ENCODE data around the gene ANTXR1. TPM values are rescaled to one million over a fixed set of nuclear protein-coding genes. Genes with fewer than 3 reads are reported as not detected.
A peak's percentile ranks its signal among the peaks of the same experiment; 100 is the strongest.

ANTXR1 gene
- total RNA-seq, 5 donors from 2014 or later (not counting 1 experiment from before 2014, with no cell fraction given): 0.19 to 0.79 (median 0.63) TPM; not detected in 1

- H3K36me3 Mint-ChIP-seq: no peaks in the 10 kb centered on the region
- H3K9me3 ChIP-seq: no peaks in the 10 kb centered on the region
- no peak for ATAC-seq (replicated peaks in 1 of 4)
- CTCF ChIA-PET: no interaction called here
- POLR2A ChIA-PET: no interaction called here
- H3K36me3 ChIP-seq (ENCODE audit: control insufficient read depth in 2 of 2, extremely low read depth in 1 of 2, insufficient read depth in 1 of 2, low read length in 1 of 2): no peaks in the 10 kb centered on the region
- H3K27ac ChIP-seq (ENCODE audit: low read length): no peak overlapping the region
- no peaks in the 10 kb centered on the region for H3K9me3 Mint-ChIP-seq
- no peaks in the 10 kb centered on the region for H3K4me1 ChIP-seq (ENCODE audit: control insufficient read depth in 1 of 2, extremely low read depth in 1 of 2, insufficient read depth in 2 of 2, low read length in 2 of 2)
- 78% methylated on average over 10 of the region's 10 CpGs for WGBS (ENCODE audit: insufficient coverage)
- peaks cover 0 to 5% of the 10 kb centered on the region in 2 experiments for H3K27me3 ChIP-seq (replicated peaks in 1 of 2; ENCODE audit: control insufficient read depth in 2 of 2, extremely low read depth in 1 of 2, insufficient read depth in 2 of 2, low read length in 1 of 2)
- peaks cover 18 to 26% of the 10 kb centered on the region in 2 donors for H3K27me3 Mint-ChIP-seq
- no peak overlapping the region for H3K4me3 ChIP-seq (ENCODE audit: control insufficient read depth in 1 of 2, extremely low read depth in 1 of 2, low read length in 1 of 2)
- H3K27ac Mint-ChIP-seq: no peak overlapping the region
- H3K4me3 Mint-ChIP-seq: no peak overlapping the region
- no peaks in the 10 kb centered on the region for H3K4me1 Mint-ChIP-seq
- DNase-seq: no peak
Observed at GRCh38 chr2:69077252-69077950, 64.4 kb downstream of the ANTXR1 start.

- 84% methylated on average over 2 of the region's 4 CpGs for WGBS (ENCODE audit: insufficient coverage)
- no peak overlapping the region for H3K27ac Mint-ChIP-seq
- Histone ChIP-seq H3K27ac (ENCODE audit: low read length) (no peak overlapping the region), H3K9me3 (no peaks in the 10 kb centered on the region), H3K4me3 (ENCODE audit: control insufficient read depth in 1 of 2, extremely low read depth in 1 of 2, low read length in 1 of 2) (no peak overlapping the region), H3K27me3 (replicated peaks in 1 of 2; ENCODE audit: control insufficient read depth in 2 of 2, extremely low read depth in 1 of 2, insufficient read depth in 2 of 2, low read length in 1 of 2) (peaks cover 0 to 9% of the 10 kb centered on the region in 2 experiments), H3K4me1 (ENCODE audit: control insufficient read depth in 1 of 2, extremely low read depth in 1 of 2, insufficient read depth in 2 of 2, low read length in 2 of 2) (no peaks in the 10 kb centered on the region), H3K36me3 (ENCODE audit: control insufficient read depth in 2 of 2, extremely low read depth in 1 of 2, insufficient read depth in 1 of 2, low read length in 1 of 2) (no peaks in the 10 kb centered on the region)
- no peaks in the 10 kb centered on the region for H3K9me3 Mint-ChIP-seq
- H3K4me3 Mint-ChIP-seq: no peak overlapping the region
- no peaks in the 10 kb centered on the region for H3K4me1 Mint-ChIP-seq
- H3K27me3 Mint-ChIP-seq: peaks cover 28 to 37% of the 10 kb centered on the region in 2 donors
- no peaks in the 10 kb centered on the region for H3K36me3 Mint-ChIP-seq
- POLR2A ChIA-PET: no interaction called here
- CTCF ChIA-PET: no interaction called here
- DNase-seq: no peak
- ATAC-seq (replicated peaks in 1 of 4): no peak
Observed at GRCh38 chr2:69080071-69080470, 67.1 kb downstream of the ANTXR1 start.

DNA sequence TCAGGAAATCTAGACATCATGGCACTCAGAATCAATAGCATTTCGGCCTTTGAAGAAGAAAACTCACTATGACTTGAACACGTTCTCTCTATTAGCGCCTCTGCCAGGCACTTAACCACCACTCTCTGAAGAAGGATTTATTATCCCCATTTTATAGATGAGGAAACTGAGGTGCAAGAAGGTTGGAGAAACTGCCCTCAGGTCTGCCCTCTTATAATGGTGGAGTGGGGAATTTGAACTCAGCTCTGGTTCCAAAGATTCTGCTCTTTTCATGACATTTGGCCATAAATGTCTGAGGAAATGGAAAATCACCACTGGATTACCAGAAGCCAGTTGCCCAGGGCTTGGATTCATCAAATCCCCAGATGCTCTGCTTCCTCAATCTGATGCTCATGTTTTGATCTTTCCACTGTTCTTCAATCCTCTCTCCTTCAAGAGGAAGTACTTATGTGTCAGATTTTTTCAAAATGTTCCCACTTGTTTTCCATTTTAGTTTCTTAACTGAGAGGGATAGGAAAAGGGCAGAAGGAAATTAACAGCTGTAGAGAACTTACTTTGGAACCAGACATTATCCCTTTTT is 68.1 kb downstream of the ANTXR1 start:
- Histone ChIP-seq H3K27ac (ENCODE audit: low read length) (no peak overlapping the region), H3K4me1 (ENCODE audit: control insufficient read depth in 1 of 2, extremely low read depth in 1 of 2, insufficient read depth in 2 of 2, low read length in 2 of 2) (no peaks in the 10 kb centered on the region), H3K9me3 (no peaks in the 10 kb centered on the region), H3K27me3 (replicated peaks in 1 of 2; ENCODE audit: control insufficient read depth in 2 of 2, extremely low read depth in 1 of 2, insufficient read depth in 2 of 2, low read length in 1 of 2) (peaks cover 0 to 9% of the 10 kb centered on the region in 2 experiments), H3K4me3 (ENCODE audit: control insufficient read depth in 1 of 2, extremely low read depth in 1 of 2, low read length in 1 of 2) (no peak overlapping the region), H3K36me3 (ENCODE audit: control insufficient read depth in 2 of 2, extremely low read depth in 1 of 2, insufficient read depth in 1 of 2, low read length in 1 of 2) (no peaks in the 10 kb centered on the region)
- Mint-ChIP-seq H3K4me1 (no peaks in the 10 kb centered on the region), H3K27ac (no peak overlapping the region), H3K4me3 (no peak overlapping the region), H3K27me3 (peaks cover 23 to 32% of the 10 kb centered on the region in 2 donors), H3K36me3 (no peaks in the 10 kb centered on the region), H3K9me3 (no peaks in the 10 kb centered on the region)
- WGBS (ENCODE audit: insufficient coverage): no CpG with 5 or more reads among the region's 3 CpGs
- ATAC-seq (replicated peaks in 1 of 4): no peak
- CTCF ChIA-PET: no interaction called here
- POLR2A ChIA-PET: interaction anchor here in 1 of 2 donors (0.6 kb wide), 1 partner anchor 18 kb away, joined by 4 read pairs; no protein-coding TSS in a partner anchor
- no peak for DNase-seq

DNA sequence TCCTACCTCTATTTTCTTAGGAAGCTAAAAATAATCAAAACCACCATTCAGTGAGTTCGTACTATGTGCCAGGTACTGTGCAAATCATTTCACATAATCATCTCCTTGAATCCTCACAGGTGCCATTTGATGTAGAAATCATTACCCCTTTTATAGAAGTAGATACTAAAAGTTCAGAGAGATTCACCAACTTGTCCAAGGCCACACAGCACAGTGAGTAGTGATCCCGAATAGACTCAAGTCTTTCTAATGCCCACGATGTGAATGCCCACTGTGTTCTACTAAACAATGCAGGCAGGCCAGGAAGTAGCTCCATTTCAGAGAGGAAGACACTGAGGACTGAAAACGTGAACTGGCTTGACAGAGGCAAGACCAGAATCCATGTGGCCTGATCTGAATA is 68.8 kb downstream of the ANTXR1 start:
- no peaks in the 10 kb centered on the region for H3K4me1 ChIP-seq (ENCODE audit: control insufficient read depth in 1 of 2, extremely low read depth in 1 of 2, insufficient read depth in 2 of 2, low read length in 2 of 2)
- H3K4me3 ChIP-seq (ENCODE audit: control insufficient read depth in 1 of 2, extremely low read depth in 1 of 2, low read length in 1 of 2): no peak overlapping the region
- H3K27ac ChIP-seq (ENCODE audit: low read length): no peak overlapping the region
- Mint-ChIP-seq H3K4me3 (no peak overlapping the region), H3K27ac (no peak overlapping the region), H3K36me3 (no peaks in the 10 kb centered on the region), H3K4me1 (no peaks in the 10 kb centered on the region), H3K27me3 (peaks cover 26 to 32% of the 10 kb centered on the region in 2 donors), H3K9me3 (no peaks in the 10 kb centered on the region)
- no peak for DNase-seq
- 65% methylated on average over 3 of the region's 4 CpGs for WGBS (ENCODE audit: insufficient coverage)
- ChIA-PET CTCF (no interaction called here), POLR2A (interaction anchor here in 1 of 2 donors (0.6 kb wide), 1 partner anchor 19 kb away, joined by 4 read pairs; no protein-coding TSS in a partner anchor)
- peaks cover 0 to 9% of the 10 kb centered on the region in 2 experiments for H3K27me3 ChIP-seq (replicated peaks in 1 of 2; ENCODE audit: control insufficient read depth in 2 of 2, extremely low read depth in 1 of 2, insufficient read depth in 2 of 2, low read length in 1 of 2)
- ATAC-seq (replicated peaks in 1 of 4): no peak
- no peaks in the 10 kb centered on the region for H3K36me3 ChIP-seq (ENCODE audit: control insufficient read depth in 2 of 2, extremely low read depth in 1 of 2, insufficient read depth in 1 of 2, low read length in 1 of 2)
- no peaks in the 10 kb centered on the region for H3K9me3 ChIP-seq

GRCh38 chr2:69082430-69082997 is 69.5 kb downstream of the ANTXR1 start:
- Histone ChIP-seq H3K27ac (ENCODE audit: low read length) (no peak overlapping the region), H3K36me3 (ENCODE audit: control insufficient read depth in 2 of 2, extremely low read depth in 1 of 2, insufficient read depth in 1 of 2, low read length in 1 of 2) (no peaks in the 10 kb centered on the region), H3K4me3 (ENCODE audit: control insufficient read depth in 1 of 2, extremely low read depth in 1 of 2, low read length in 1 of 2) (no peak overlapping the region), H3K27me3 (replicated peaks in 1 of 2; ENCODE audit: control insufficient read depth in 2 of 2, extremely low read depth in 1 of 2, insufficient read depth in 2 of 2, low read length in 1 of 2) (peaks cover 0 to 9% of the 10 kb centered on the region in 2 experiments), H3K9me3 (no peaks in the 10 kb centered on the region), H3K4me1 (ENCODE audit: control insufficient read depth in 1 of 2, extremely low read depth in 1 of 2, insufficient read depth in 2 of 2, low read length in 2 of 2) (no peaks in the 10 kb centered on the region)
- ChIA-PET POLR2A (no interaction called here), CTCF (interaction anchor here in 1 of 2 donors (0.7 kb wide), 1 partner anchor 21 kb away, joined by 6 read pairs; no protein-coding TSS in a partner anchor)
- Mint-ChIP-seq H3K36me3 (no peaks in the 10 kb centered on the region), H3K9me3 (no peaks in the 10 kb centered on the region), H3K4me3 (no peak overlapping the region), H3K27me3 (peaks cover 26 to 39% of the 10 kb centered on the region in 2 donors), H3K4me1 (no peaks in the 10 kb centered on the region), H3K27ac (no peak overlapping the region)
- ATAC-seq (replicated peaks in 1 of 4) (no peak), DNase-seq (no peak)
- 11% methylated on average over 4 of the region's 9 CpGs for WGBS (ENCODE audit: insufficient coverage)

DNA sequence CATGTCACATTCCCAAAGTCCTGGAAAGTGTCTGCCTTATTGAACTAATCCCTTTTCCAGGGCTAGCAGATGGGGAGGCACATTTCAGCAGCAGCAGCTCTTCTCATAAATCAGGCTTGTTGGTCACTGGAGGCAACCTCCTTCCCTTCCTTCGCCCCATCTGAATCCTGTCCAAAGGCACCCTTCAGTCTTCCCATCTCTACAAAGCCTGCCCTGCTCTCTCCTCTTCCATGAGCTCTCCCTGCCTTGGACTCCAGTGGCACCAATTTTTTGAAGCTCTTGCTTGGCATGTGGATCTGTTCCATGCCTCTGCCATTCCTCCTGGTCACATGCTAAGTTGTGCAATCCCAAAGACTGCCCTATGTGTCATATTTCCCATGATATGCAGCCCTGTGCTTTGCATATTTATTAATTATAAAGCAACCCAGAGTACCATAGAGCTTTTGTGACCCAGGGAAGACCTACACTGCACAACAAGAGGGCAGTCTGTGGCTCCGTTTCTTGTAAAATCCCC is 70.3 kb downstream of the ANTXR1 start:
- no peak for DNase-seq
- ChIA-PET CTCF (interaction anchor here in 1 of 2 donors (0.7 kb wide), 1 partner anchor 22 kb away, joined by 6 read pairs; no protein-coding TSS in a partner anchor), POLR2A (no interaction called here)

More for the DNA sequence above, 70.3 kb downstream of the ANTXR1 start:
- no peaks in the 10 kb centered on the region for H3K36me3 Mint-ChIP-seq
- H3K27ac Mint-ChIP-seq: peak overlapping the region in 1 of 2 donors; percentile 43
- H3K4me1 ChIP-seq (ENCODE audit: control insufficient read depth in 1 of 2, extremely low read depth in 1 of 2, insufficient read depth in 2 of 2, low read length in 2 of 2): no peaks in the 10 kb centered on the region
- H3K4me3 Mint-ChIP-seq: no peak overlapping the region
- H3K36me3 ChIP-seq (ENCODE audit: control insufficient read depth in 2 of 2, extremely low read depth in 1 of 2, insufficient read depth in 1 of 2, low read length in 1 of 2): no peaks in the 10 kb centered on the region
- no peak overlapping the region for H3K4me3 ChIP-seq (ENCODE audit: control insufficient read depth in 1 of 2, extremely low read depth in 1 of 2, low read length in 1 of 2)
- H3K9me3 ChIP-seq: no peaks in the 10 kb centered on the region
- no peak for ATAC-seq (replicated peaks in 1 of 4)
- peaks cover 0 to 6% of the 10 kb centered on the region in 2 experiments for H3K27me3 ChIP-seq (replicated peaks in 1 of 2; ENCODE audit: control insufficient read depth in 2 of 2, extremely low read depth in 1 of 2, insufficient read depth in 2 of 2, low read length in 1 of 2)
- 92% methylated on average over 1 of the region's 2 CpGs for WGBS (ENCODE audit: insufficient coverage)
- H3K4me1 Mint-ChIP-seq: no peaks in the 10 kb centered on the region
- peaks cover 28 to 46% of the 10 kb centered on the region in 2 donors for H3K27me3 Mint-ChIP-seq
- H3K27ac ChIP-seq (ENCODE audit: low read length): no peak overlapping the region
- no peaks in the 10 kb centered on the region for H3K9me3 Mint-ChIP-seq

All from T-cell (primary cell).